K562 (cell line): Measurements from ENCODE around the gene ACER2. TPM values are rescaled to one million over a fixed set of nuclear protein-coding genes. Genes with fewer than 3 reads are reported as not detected.
"Not testable (repeated sequence)": the region's sequence is repeated elsewhere in the genome, so short reads cannot be mapped to it uniquely, and the experiment has no call there.

Experiments
- ATAC-seq: fragments of 200-7000 bp; cut with Tn5 transposase; 3 replicates; pipeline ENCODE4 v1.9.1; 2020; ENCODE audit warnings: moderate library complexity
- BruUV-seq: library from RNA; stranded (reverse); fragments of 400-500 nt; replicated peaks from 2 replicates; lab custom pipeline; 2021; lab: Mats Ljungman, UMichigan
- CTCF ChIA-PET: fragments of 300-600 bp; formaldehyde crosslinking; extraction: SDS; loops from one replicate; lab custom pipeline; 2021; ENCODE audit warnings: low intra/inter-chr PET ratio; lab: Yijun Ruan, JAX
- POLR2A ChIA-PET: fragments of 300-600, 350-650 bp; sonication (Branson Sonifier 250); formaldehyde crosslinking; extraction: SDS; loops from one replicate; lab custom pipeline; 2021; ENCODE audit warnings: antibody characterized with exemption, inconsistent platforms; lab: Yijun Ruan, JAX
- DNase-seq, 4 experiments: peaks; one replicate each; pipeline versions ENCODE4 v3.0.0 to v3.0.0-alpha.2; 2011 to 2018; ENCODE audit warnings: low spot score in 3 of 4, mixed read lengths in 3 of 4; ENCODE audit errors: extremely low read depth in 1 of 4
- FAIRE-seq: peaks from 2 replicates; lab custom pipeline; 2011; peaks lifted over from hg19 to GRCh38; lab: Jason Lieb, UNC
- H2AFZ ChIP-seq: 2 replicates; pipeline ENCODE4 v1.6.0; 2011; ENCODE audit warnings: low read depth, low read length, control low read depth, inconsistent platforms
- H3K27ac ChIP-seq: fragments of 200-600 bp; 3 replicates; pipeline ENCODE4 v1.8.0; 2011; ENCODE audit warnings: low read depth, mild to moderate bottlenecking, control low read depth, inconsistent platforms, low read length, moderate library complexity, mixed read lengths; ENCODE audit errors: extremely low read depth
- H3K27me3 ChIP-seq, 2 experiments: fragments of 300-600 bp in 1 of 2; 2 replicates in 1 of 2; 3 replicates in 1 of 2; pipeline versions ENCODE4 v1.6.0 to v1.8.0; 2011; ENCODE audit warnings: inconsistent platforms in 2 of 2, low read length in 2 of 2, mild to moderate bottlenecking in 1 of 2, mixed read lengths in 1 of 2, moderate library complexity in 1 of 2; ENCODE audit not compliant: control insufficient read depth in 2 of 2, insufficient read depth in 2 of 2
- H3K36me3 ChIP-seq: fragments of 300-600 bp; 3 replicates; pipeline ENCODE4 v1.8.0; 2011; ENCODE audit warnings: mild to moderate bottlenecking, low read length, inconsistent platforms; ENCODE audit not compliant: control insufficient read depth, insufficient read depth
- H3K4me1 ChIP-seq, 2 experiments: fragments of 200-600 bp in 1 of 2; replicated peaks in 1 of 2; 2 replicates in 1 of 2; 3 replicates in 1 of 2; pipeline versions ENCODE4 v1.5.1 to v1.8.0; 2011; ENCODE audit warnings: inconsistent platforms in 2 of 2, low read length in 2 of 2, mild to moderate bottlenecking in 1 of 2, mixed read lengths in 1 of 2, moderate library complexity in 1 of 2; ENCODE audit not compliant: control insufficient read depth in 2 of 2, insufficient read depth in 2 of 2
- H3K4me2 ChIP-seq: 2 replicates; pipeline ENCODE4 v1.6.1; 2011; ENCODE audit warnings: low read length, control low read depth, inconsistent platforms, mixed read lengths; ENCODE audit not compliant: insufficient read depth
- H3K4me3 ChIP-seq: fragments of 200-600 bp; sonication (generic), shearing (Covaris generic); 2 replicates; pipeline ENCODE4 v1.5.1; 2016; ENCODE audit warnings: control low read depth, inconsistent platforms
- H3K79me2 ChIP-seq: fragments of 200-600 bp; 3 replicates; pipeline ENCODE4 v1.8.0; 2011; ENCODE audit warnings: low read length, inconsistent platforms; ENCODE audit not compliant: control insufficient read depth, insufficient read depth
- H3K9ac ChIP-seq, 2 experiments: 2 replicates each; pipeline versions ENCODE4 v1.6.0 to v1.6.1; 2011; ENCODE audit warnings: low read depth in 2 of 2, low read length in 2 of 2, control low read depth in 1 of 2, inconsistent platforms in 1 of 2, mild to moderate bottlenecking in 1 of 2, mixed read lengths in 1 of 2; ENCODE audit not compliant: insufficient read depth in 1 of 2
- H3K9me1 ChIP-seq: one replicate; pipeline ENCODE4 v1.6.0; 2011; ENCODE audit warnings: inconsistent platforms, mild to moderate bottlenecking, low read length, moderate library complexity; ENCODE audit not compliant: control insufficient read depth, insufficient read depth
- H3K9me3 ChIP-seq: replicated peaks from 2 replicates; pipeline ENCODE4 v1.5.1; 2011; ENCODE audit warnings: low read depth, low read length, inconsistent platforms; ENCODE audit not compliant: control insufficient read depth, insufficient read depth
- H4K20me1 ChIP-seq: replicated peaks from 2 replicates; pipeline ENCODE4 v1.6.1; 2011; ENCODE audit warnings: low read length, inconsistent platforms, mixed read lengths; ENCODE audit not compliant: control insufficient read depth, insufficient read depth
- CBFB ChIP-seq: sonication (generic); formaldehyde crosslinking; IDR thresholded peaks from 2 replicates; pipeline ENCODE4 v1.4.0; 2020; ENCODE audit warnings: mild to moderate bottlenecking, missing genetic modification reagents
- NFIC ChIP-seq: fragments of 450-650 bp; IDR thresholded peaks from 2 replicates; pipeline ENCODE4 v1.6.1; 2017; ENCODE audit warnings: mild to moderate bottlenecking, inconsistent platforms
- WGBS: fragments of 100-300 bp; shearing (Covaris generic); methylation state at CpG from one replicate; pipeline ENCODE4 v1.1.6; 2016; ENCODE audit warnings: low coverage, mixed read lengths; ENCODE audit not compliant: insufficient coverage; ENCODE audit errors: missing lambda C conversion rate; 5-methylcytosine and 5-hydroxymethylcytosine counted together
- in situ Hi-C: fragments of 300-500 bp; cut with MboI; formaldehyde crosslinking; loops from 4 replicates; pipeline ENCODE4 v1.15.0; 2018; ENCODE audit warnings: inconsistent platforms, mixed read lengths
- intact Hi-C: fragments of 100-400 bp; cut with micrococcal nuclease; formaldehyde crosslinking; loops from 2 replicates; pipeline ENCODE4 v1.14.2; 2022
- polyA plus RNA-seq, 8 experiments: library from polyadenylated mRNA; depleted of rRNA in 4 of 8; stranded (reverse) in 5 of 8; unstranded in 3 of 8; fragments of >200 nt; fragmentation: Nextera tagmentation in 2 of 8; fragmentation: Illumina TruSeq in 1 of 8; extraction: Ambion mirVana in 2 of 8; extraction: Trizol in 1 of 8; gene quantifications; 2 replicates each; pipeline versions ENCODE4 v1.2.1 to v1.2.3, GENCODE V29; 2011 to 2014; ENCODE audit warnings: inconsistent platforms in 1 of 8, missing spikeins in 1 of 8
- total RNA-seq, 7 experiments: library from RNA; depleted of rRNA in 6 of 7; stranded (reverse); fragments of >200 nt in 6 of 7; fragmentation: Illumina TruSeq in 2 of 7; extraction: Trizol in 2 of 7; gene quantifications; 2 replicates each; pipeline versions ENCODE4 v1.2.1 to v1.2.3, GENCODE V29; 2011 to 2021; ENCODE audit warnings: low replicate concordance in 1 of 7

Gene ACER2
- total and polyA plus RNA-seq, 9 of the 15 experiments (the other 6 are each of a cell fraction or from before 2014, with no cell fraction given): 0.17 to 4.6 (median 3.0) TPM

GRCh38 chr9:19432473-19432872, 23.7 kb downstream of the ACER2 start:
- Histone ChIP-seq H2AFZ (no peak overlapping the region), H3K9ac (no peak overlapping the region), H3K9me3 (no peaks in the 10 kb centered on the region), H4K20me1 (no peaks in the 10 kb centered on the region), H3K4me2 (no peak overlapping the region), H3K9me1 (no peaks in the 10 kb centered on the region), H3K27ac (no peak overlapping the region), H3K4me1 (no peaks in the 10 kb centered on the region), H3K36me3 (peaks cover 4% of the 10 kb centered on the region; the same call in 1 of the 3 replicates), H3K27me3 (no peaks in the 10 kb centered on the region), H3K79me2 (no peaks in the 10 kb centered on the region), H3K4me3 (no peak overlapping the region)
- no peak for FAIRE-seq
- POLR2A ChIA-PET: no interaction called here
- no peak for DNase-seq
- peak; percentile 38; the same call in 1 of the 2 replicates for TF ChIP-seq NFIC
- no peak for TF ChIP-seq CBFB (CRISPR knock-in tag)
- intact Hi-C loops: no loop called here
- CTCF ChIA-PET: no interaction called here
- in situ Hi-C loops: no loop called here
- ATAC-seq: no peak
- no TSS peak for BruUV-seq

GRCh38 chr9:19433729-19434128, 24.9 kb downstream of the ACER2 start:
- no CpG with 5 or more reads among the region's 35 CpGs for WGBS
- H4K20me1 ChIP-seq, H3K27ac ChIP-seq, H3K4me1 ChIP-seq, H3K27me3 ChIP-seq, FAIRE-seq, H3K9ac ChIP-seq, H3K9me1 ChIP-seq, DNase-seq, in situ Hi-C loops, H3K4me2 ChIP-seq, H3K79me2 ChIP-seq, H3K36me3 ChIP-seq, intact Hi-C loops, H2AFZ ChIP-seq, BruUV-seq, POLR2A ChIA-PET, CTCF ChIA-PET, H3K9me3 ChIP-seq, ATAC-seq, H3K4me3 ChIP-seq: not testable (repeated sequence)
